GM12864 (cell line): ENCODE measurements around the gene PDE1A.

Source experiments
- DNase-seq: peaks from one replicate; pipeline ENCODE4 v3.0.0-alpha.2; 2011; ENCODE audit warnings: low read depth
- H3K4me3 ChIP-seq: 2 replicates; pipeline ENCODE4 v1.5.1; 2011; ENCODE audit warnings: mild to moderate bottlenecking, low read depth, low read length, control low read depth
- CTCF ChIP-seq: IDR thresholded peaks from 2 replicates; pipeline ENCODE4 v1.5.1; 2011; ENCODE audit warnings: low read depth, mild to moderate bottlenecking, moderate library complexity, low read length, control low read depth, inconsistent platforms; ENCODE audit errors: missing control alignments

PDE1A gene

DNA sequence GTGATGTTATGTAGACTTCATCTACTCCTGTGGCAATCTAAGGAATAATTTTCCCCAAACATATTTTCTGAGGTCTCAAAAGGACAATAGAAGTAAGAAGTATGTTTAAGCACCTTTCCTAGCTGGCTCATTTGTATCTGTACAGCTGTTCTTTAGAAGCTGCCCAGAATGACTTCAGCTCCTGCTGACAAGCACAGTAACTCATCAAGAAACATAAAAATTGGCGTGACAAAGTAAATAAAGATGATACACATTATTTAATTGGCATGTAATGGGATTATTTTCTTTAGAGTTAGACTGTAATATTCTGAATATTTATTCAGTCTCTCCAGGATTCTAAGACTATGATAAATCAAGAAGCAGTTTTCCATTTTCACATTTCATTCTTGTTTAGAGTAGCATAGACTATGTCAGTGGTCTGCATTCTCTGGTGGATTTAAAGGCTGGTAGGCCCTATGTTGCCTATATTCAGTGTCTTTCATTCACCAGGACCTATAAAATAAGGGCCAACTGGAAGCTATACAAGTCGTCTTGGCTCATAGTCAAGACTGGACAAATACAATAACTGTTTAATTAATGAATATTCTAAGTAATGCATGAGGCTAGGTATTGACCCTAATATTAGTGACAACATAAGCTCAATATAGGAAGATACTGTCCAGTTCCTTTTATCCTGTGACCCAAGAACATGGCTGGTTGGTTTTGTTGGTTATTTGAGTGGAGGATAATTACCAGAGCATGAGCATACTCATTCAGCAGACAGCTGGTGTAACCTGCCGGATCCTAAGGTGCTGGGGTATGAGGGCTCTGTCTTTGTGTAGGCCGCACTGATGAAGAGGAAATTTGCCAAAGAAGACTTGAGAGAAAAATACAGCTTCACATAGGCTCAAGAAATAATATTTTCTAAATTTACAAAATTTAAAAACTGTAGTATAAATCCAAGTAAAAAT lies 107.0 kb downstream of the PDE1A start:
- no peak overlapping the region for H3K4me3 ChIP-seq
- DNase-seq, result no peak
- no peak for TF ChIP-seq CTCF

- no peak for TF ChIP-seq CTCF
- H3K4me3 ChIP-seq, result no peak overlapping the region
- DNase-seq, result no peak
Observed at GRCh38 chr2:182318466-182319220, 108.2 kb downstream of the PDE1A start.

DNA sequence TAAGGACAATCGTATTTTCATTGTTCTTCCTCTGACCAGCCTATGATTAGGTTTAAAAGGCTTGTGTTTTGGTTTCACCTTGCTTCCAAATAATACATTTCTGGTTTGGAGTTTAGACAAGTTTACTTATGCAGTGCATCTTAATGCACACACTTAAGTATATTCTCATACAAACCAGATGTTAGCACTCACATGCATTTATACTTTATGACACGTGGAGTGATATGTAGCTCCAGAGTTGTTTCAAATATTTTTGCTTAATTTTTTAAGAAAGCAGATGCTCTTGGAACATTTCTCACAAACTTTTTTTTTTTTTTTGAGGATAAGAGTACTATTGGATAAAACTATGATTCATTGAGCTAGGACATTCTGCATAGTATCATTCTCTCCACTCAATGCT lies 109.9 kb downstream of the PDE1A start:
- no peak overlapping the region for H3K4me3 ChIP-seq
- no peak for DNase-seq
- TF ChIP-seq CTCF, result no peak

GRCh38 chr2:182302972-182303371 lies 123.9 kb downstream of the PDE1A start:
- no peak for DNase-seq
- TF ChIP-seq CTCF, result no peak
- no peak overlapping the region for H3K4me3 ChIP-seq

- TF ChIP-seq CTCF, result no peak
- no peak overlapping the region for H3K4me3 ChIP-seq
- no peak for DNase-seq
Observed at GRCh38 chr2:182302174-182302573, 124.7 kb downstream of the PDE1A start.

DNA sequence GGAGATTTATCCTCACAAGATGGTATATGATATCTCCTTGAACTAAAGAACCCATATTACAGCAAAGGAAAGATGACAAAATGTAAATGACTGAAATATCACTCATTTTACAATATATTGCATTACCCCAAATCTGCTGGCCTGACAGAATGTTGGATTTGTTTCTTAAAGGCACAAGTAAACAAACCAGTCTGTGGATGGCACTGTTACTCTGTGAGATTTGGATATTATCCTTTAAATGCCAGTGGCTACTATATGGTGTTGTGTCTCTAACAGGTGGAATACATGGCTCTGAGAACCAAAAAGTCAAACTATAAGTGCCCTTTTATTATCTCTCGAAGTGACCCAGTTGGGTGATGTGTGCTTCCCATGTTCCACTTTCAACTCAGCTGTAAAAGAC lies 125.7 kb downstream of the PDE1A start:
- no peak for DNase-seq
- H3K4me3 ChIP-seq, result no peak overlapping the region
- no peak for TF ChIP-seq CTCF
